Activated CD4-positive, CD25-positive, alpha-beta regulatory T cell treated with anti-CD3 and anti-CD28 coated beads, Interleukin-2, amount 50 U/mL, for 72 hours (primary cell): ENCODE results near the gene PRSS8.
A peak's percentile ranks its signal among the peaks of the same experiment; 100 is the strongest.
"Not testable (repeated sequence)": the region's sequence is repeated elsewhere in the genome, so short reads cannot be mapped to it uniquely, and the experiment has no call there.

ENCODE experiments used
- DNase-seq: peaks from one replicate; pipeline ENCODE4 v3.0.0; 2021

PRSS8 gene

DNA sequence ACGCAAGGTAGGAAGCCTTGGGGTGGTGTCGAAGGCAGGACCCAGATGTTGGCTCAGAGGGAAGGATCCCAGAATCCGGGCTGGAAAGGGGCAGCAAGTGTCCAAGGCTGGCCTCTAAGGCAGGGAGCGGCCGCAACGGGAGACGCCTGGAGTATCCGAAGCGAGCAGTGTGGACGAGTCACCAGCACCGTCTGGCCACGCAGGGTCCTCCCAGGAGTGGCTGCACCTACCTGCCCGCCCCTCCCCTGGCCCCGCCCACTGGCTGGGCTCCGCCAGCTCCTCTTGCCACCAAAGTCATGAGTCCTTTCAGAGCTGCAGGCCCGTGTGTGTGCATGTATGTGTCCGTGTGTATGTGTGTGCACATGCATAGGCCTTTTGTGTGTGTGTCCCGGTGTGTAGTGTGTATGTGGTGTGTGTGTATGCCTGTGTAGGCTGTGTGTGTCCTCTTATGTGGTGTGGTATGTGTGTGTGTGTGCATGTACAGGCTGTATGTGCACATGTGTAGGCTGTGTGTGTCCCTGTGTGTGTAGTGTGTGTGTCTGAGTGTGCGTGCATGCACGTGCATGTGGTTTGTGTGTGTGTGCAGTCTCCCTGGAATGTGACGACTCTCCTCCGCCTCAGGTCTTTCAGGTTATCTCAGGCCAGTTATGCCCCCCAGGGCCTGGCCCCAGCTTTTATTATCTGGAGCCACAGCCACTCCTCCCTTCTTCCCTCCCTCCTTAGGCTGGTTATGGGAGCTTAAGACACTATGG, at the start of gene PRSS8:
PRSS8 (minus strand) TSS at position 193 of the 752 bp plus-strand sequence. CDS start 229 bp downstream, outside the sequence.
- no peak for DNase-seq

- no peak for DNase-seq
Measured at GRCh38 chr16:31184888-31185287, 49.4 kb upstream of the PRSS8 start.

GRCh38 chr16:31183432-31184428, 48.2 kb upstream of the PRSS8 start:
- DNase-seq, result no peak

DNA sequence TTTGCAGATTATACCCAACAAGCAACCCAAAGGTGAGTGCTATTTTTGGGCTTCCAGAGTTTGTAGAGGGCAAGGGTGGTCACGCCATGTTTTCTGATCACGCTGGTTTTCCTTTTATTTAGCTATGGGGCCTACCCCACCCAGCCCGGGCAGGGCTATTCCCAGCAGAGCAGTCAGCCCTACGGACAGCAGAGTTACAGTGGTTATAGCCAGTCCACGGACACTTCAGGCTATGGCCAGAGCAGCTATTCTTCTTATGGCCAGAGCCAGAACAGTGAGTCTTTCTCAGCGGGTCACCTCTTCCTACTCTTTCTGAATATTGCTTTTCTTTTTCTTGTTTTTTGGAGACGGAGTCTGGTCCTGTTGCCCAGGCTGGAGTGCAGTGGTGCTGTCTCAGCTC, 46.9 kb upstream of the PRSS8 start:
- DNase-seq, result no peak

DNA sequence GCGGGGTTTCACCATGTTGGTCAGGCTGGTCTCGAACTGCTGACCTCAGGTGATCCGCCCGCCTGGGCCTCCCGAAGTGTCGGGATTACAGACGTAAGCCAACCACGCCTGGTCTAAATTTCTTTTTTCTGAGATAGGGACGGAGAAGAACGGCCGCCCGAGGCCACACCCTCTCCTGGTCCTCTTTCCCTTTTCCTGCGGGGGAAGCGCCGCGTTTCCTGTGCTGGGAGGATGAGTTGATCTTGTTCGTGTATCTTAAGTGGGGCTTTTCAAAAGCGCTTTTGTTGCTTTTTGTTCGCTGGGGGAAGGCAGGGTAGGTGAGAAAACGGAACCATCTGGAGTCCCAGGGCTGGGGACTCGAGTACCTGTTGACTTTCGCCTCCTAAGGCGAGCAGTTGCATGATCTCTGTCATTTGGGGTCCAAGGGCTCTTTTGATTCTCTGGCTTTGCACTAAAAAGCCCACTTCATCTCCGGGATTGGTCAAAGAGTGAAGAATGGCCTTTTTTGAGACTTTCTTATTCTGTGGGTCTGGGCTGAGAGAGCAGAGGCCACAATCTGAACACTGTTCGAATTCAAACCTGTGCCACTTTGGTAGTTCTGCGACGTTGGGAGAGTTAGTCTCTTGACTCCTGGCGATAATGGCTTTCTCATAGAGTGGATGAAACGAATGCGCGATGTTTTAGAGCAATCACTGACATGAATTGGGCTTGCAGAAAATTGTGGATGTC, 45.7 kb upstream of the PRSS8 start:
- peak; percentile 46 for DNase-seq

GRCh38 chr16:31179747-31180459, 44.4 kb upstream of the PRSS8 start, which contains the start of gene FUS:
Gene FUS, plus strand, starts transcription at chr16:31180139. Its CDS starts 76 bp downstream, at chr16:31180215.
- peak; percentile 93 for DNase-seq

GRCh38 chr16:31179219-31179746, 43.8 kb upstream of the PRSS8 start:
- no peak for DNase-seq

DNA sequence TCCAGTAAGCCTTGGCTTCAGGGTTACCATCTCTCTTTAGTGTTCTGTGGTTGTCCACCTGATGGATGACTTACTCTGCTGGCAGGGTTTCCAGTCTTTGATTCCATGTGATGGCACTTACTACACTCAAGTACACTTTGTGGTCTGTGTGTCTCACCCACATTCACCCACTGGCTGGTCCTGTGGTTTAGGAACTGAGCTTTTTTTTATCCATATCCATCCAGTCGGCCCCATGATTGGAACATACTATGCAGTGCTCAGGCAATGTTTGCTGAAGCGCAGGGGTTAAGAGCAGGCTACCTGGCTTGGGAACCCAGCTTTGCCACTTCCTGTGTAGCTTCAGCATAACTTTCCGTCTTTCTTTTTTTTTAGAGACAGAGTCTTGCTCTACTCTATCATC, 41.6 kb upstream of the PRSS8 start:
- no peak for DNase-seq

DNA sequence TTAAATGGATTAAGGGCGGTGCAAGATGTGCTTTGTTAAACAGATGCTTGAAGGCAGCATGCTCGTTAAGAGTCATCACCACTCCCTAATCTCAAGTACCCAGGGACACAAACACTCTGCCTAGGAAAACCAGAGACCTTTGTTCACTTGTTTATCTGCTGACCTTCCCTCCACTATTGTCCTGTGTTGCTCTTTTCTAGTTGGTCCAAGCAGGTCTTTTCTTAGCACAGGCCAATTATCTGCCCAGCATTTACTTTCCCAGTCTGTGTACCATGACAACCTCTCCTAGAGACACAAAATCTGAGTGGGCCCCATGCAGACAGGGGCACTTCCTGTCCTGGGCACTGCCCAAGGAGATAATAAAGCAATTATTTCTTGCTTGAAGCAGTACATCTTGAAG, 34.5 kb upstream of the PRSS8 start:
- DNase-seq, result not testable (repeated sequence)

- no peak for DNase-seq
Measured at GRCh38 chr16:31168848-31169247, 33.3 kb upstream of the PRSS8 start.

GRCh38 chr16:31167315-31167714, 31.8 kb upstream of the PRSS8 start:
- DNase-seq, result no peak

DNA sequence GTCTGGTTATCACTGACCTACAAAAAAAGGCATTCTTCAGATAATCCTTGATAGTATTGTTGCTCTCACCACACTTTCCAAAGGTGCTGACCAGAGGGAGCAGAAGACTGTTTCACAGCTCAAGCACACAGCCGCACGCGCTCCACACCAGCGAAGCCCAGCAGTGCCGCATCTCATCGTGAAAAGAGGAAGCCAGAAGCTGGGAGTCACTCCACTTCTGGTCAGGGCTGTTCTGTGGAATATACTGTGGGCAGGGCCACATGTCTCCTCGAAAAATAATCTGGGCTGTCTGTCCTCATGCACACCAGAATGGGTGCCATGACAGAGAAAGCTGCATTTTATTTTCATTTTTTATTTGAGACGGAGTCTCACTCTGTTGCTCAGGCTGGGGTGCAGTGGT, 21.6 kb upstream of the PRSS8 start:
- DNase-seq, result no peak

DNA sequence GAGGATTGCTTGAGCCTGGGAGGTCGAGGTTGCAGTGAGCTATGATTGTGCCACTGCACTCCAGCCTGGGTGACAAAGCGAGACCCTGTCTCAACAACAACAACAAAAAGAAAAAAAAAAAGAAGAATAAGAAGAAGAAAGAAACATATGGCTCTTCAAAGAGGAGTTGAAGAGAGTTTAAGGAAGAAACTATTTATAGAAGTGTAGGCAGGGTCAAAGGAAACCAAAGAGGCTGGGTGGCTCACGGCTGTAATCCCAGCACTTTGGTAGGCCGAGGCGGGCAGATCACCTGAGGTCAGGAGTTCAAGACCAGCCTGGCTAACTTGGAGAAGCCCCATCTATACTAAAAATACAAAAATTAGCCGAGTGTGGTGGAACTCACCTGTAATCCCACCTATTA, 15.4 kb upstream of the PRSS8 start:
- not testable (repeated sequence) for DNase-seq

DNA sequence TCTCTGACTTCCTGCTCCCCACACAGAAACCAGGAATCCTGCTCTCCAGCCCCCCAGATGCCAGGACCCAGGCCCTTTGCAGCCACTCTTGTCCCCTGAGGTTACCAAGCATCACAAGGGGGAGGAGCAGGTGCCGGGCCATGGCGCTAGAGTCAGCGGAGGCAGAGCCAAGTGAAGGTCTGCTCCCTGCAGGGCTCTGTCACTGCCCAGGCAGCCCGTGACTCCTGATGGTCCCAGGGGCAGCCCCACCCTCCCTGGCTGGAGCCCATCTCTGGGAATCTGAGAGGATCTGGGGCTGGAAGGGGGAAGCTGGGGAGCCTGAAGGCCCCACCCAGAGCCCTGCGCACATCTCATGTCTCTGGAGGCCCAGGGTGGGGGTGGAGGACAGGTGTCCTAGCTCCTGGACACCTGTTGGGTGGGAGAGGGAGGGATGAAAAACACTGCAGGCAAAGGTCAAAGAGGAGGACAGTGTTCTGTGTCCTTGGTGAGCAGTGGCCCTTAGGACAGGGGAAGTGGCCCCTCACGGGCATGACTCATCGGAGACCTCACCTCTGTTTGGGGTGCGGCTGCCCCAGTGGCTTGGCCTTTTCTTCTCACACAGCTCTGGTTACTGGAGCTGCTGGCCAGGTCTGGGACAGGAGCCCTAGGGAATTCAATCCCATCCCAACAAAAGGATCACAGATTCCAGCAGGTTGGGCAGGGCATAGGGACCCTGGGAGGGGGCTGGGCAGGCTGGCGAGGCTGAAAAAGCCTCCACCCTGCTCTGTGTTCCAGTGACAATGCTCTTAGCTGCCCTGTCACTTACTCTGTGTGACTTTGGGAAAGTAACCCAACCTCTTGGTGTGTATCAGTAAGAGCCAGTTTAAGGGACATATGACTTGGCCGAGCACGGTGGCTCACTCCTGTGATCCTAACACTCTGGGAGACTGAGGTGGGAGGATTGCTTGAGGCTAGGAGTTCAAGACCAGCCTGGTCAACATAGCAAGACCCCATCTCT, 14.7 kb upstream of the PRSS8 start, which contains the start of gene PRSS36:
PRSS36 (minus strand) TSS at position 173 of the 997 bp plus-strand sequence; CDS start at position 142, 31 bp downstream.
- no peak for DNase-seq

DNA sequence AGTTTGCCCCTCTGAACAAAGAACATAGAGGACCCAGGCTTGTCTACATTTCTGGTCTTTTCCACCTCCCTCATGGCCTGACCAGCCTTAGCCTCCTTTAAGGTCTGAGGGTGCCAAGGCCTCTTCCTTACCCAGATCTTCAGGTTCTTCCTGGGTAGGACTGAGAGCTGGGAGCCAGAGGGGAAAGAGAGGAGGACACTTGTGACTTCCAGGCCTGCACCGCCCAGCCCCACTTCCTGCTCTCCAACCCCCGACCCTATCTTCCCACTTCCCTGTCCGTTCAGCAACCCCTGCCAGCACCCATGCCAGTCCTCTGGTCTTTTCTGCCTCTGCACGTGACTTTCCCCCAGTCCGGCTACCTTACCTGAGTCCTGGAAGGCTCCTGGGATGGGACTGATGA, 13.8 kb upstream of the PRSS8 start:
- no peak for DNase-seq

GRCh38 chr16:31148896-31149295, 13.4 kb upstream of the PRSS8 start:
- DNase-seq, result no peak

DNA sequence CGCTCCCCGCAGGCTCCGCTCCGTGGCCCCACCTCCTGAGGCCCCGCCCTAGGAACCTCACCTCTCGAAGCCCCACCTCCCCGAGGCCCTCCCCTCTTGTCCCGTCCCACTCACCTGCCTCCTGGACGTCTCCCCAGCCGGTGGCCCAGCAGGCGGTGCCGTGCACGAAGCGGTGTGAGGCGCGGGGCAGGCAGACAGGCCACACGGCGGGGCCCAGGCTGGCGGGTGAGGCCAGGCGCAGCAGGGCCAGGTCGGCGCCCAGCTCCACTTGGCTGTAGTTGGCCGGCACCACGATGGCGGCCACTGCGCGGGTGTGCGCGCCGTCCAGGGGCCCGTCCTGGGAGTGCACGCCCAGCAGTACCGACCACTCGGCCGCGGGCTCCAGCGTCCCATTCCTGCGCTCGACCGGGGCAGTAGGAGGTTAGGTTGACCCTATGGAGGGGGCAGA, 12.8 kb upstream of the PRSS8 start:
- no peak for DNase-seq

DNA sequence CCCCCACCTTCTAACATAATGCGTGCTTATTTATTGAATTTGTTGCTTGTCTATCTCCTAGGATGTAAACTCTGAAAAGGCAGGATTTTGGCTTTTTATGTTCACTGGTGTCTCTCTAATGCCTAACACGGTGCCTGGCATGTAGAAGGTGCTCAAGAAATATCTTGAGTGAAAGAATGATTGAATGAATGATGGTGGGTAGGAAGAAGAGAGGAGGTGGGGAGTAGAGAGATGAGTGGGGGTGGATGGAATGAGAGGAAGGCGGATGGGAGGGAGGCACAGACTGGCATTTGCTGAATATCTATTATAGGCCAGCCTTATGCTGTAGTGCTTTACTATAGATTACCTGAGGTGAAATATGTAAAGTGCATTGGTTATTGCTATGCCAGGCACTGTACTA, 12.0 kb upstream of the PRSS8 start:
- DNase-seq, result no peak

DNA sequence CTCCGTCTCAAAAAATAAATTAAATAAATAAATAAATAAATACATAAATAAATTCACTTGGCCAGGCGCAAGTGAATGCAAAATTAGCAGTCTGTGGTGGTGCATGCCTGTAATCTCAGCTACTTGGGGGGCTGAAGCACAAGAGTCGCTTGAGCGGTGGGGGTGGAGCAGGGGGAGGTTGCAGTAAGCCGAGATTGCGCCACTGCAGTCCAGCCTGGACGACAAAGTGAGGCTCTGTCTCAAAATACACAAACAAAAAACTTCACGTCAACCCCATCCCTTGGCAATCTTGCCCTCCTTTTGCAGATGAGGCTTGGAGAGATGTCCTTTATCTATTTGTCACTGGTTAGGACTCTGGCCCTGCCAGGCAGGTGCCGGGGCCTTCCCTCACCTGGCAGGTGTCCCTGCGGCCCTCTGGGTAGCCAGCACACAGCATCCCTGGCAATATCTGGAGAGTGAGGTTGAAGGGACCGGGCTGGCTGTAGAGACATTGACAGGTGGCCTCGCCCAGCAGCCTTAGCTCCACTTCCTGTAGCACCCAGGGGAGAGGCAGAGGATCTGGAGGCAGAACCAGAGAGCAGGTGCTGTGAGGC, 10.0 kb upstream of the PRSS8 start:
- no peak for DNase-seq

DNA sequence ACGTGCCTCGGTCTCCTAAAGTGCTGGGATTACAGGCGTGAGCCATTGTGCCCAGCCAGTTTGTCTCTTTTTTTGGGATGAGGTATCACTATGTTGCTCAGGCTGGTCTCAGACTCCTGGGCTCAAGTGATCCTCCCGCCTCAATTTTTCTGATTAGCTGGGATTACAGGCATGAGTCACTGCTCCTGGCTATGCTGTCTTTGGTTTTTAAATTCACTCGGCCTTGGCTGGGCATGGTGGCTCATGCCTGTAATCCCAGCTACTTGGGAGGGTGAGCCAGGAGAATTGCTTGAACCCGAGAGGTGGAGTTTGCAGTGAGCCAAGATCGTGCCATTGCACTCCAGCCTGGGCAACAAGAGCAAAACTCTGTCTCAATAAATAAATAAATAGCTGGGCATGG, 8.9 kb upstream of the PRSS8 start:
- DNase-seq, result not testable (repeated sequence)
